ENCODE data around the gene CELSR2. TPM values are rescaled to one million over a fixed set of nuclear protein-coding genes. Genes with fewer than 3 reads are reported as not detected.

CELSR2 gene
- total RNA-seq, 1 experiment from 2014 or later = 17.1 TPM

DNA sequence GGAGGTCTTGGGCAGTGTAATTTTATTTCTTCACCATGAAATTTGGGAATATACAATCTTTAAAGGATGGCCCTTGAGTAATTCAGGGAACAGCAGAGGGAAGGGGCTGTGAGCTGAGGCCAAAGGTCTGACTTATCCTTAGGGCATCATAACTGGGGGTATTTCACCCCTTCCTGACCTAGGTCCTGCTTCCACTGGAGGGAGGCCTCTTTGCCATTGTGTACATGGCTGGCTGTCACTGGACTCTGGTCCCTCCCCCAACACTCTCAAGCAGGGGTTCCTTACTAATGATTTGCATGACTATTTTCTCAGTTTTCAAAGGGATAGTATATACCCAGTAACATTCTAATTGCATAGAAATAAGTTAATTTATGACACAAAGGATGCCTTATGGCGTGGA, 40.8 kb downstream of the CELSR2 start:
- Histone ChIP-seq H3K79me2 (ENCODE audit: insufficient read depth, low read length) (no peaks in the 10 kb centered on the region), H4K20me1 (ENCODE audit: insufficient read depth) (no peaks in the 10 kb centered on the region), H3K9ac (ENCODE audit: low read length) (no peak overlapping the region), H3K9me2 (ENCODE audit: insufficient read depth) (no peaks in the 10 kb centered on the region), H3K4me2 (ENCODE audit: low read length) (no peak overlapping the region), H2AFZ (ENCODE audit: low read depth, low read length, poor library complexity, severe bottlenecking) (no peak overlapping the region), H3K36me3 (ENCODE audit: control insufficient read depth in 1 of 2, insufficient read depth in 2 of 2, low read length in 2 of 2) (no peaks in the 10 kb centered on the region), H3K27me3 (ENCODE audit: insufficient read depth, low read length) (peaks cover 3% of the 10 kb centered on the region; the same call in 1 of the 2 replicates), H3K4me1 (ENCODE audit: control insufficient read depth in 1 of 2, insufficient read depth in 2 of 2, low read length in 2 of 2) (peaks cover 0 to 5% of the 10 kb centered on the region in 2 experiments; a peak in 1 of 4 replicates), H3K4me3 (replicated peaks in 1 of 2; ENCODE audit: low read depth in 1 of 2, low read length in 2 of 2) (no peak overlapping the region), H3K27ac (ENCODE audit: low read depth, low read length) (no peak overlapping the region), H3K9me3 (ENCODE audit: control insufficient read depth in 1 of 2, insufficient read depth in 1 of 2, low read depth in 1 of 2, low read length in 2 of 2) (no peaks in the 10 kb centered on the region)
- intact Hi-C loops (cut with micrococcal nuclease) = no loop called here
- DNase-seq (ENCODE audit: low read depth, low spot score) = no peak
- no peak for ATAC-seq
- ChIA-PET RAD21 (ENCODE audit: low non-redundant PET in 1 of 2, low total read pairs in 2 of 2, uncharacterized antibody in 2 of 2, unreplicated experiment in 2 of 2) (no interaction called here), CTCF (no interaction called here), POLR2A (no interaction called here)
- no TSS peak for BruUV-seq (replicated peaks)
- TF ChIP-seq, protein P1, sequence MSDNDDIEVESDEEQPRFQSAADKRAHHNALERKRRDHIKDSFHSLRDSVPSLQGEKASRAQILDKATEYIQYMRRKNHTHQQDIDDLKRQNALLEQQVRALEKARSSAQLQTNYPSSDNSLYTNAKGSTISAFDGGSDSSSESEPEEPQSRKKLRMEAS (IDR thresholded peaks at IDR 0.05) = no peak
- TF ChIP-seq, protein P2, sequence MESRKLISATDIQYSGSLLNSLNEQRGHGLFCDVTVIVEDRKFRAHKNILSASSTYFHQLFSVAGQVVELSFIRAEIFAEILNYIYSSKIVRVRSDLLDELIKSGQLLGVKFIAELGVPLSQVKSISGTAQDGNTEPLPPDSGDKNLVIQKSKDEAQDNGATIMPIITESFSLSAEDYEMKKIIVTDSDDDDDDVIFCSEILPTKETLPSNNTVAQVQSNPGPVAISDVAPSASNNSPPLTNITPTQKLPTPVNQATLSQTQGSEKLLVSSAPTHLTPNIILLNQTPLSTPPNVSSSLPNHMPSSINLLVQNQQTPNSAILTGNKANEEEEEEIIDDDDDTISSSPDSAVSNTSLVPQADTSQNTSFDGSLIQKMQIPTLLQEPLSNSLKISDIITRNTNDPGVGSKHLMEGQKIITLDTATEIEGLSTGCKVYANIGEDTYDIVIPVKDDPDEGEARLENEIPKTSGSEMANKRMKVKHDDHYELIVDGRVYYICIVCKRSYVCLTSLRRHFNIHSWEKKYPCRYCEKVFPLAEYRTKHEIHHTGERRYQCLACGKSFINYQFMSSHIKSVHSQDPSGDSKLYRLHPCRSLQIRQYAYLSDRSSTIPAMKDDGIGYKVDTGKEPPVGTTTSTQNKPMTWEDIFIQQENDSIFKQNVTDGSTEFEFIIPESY (IDR thresholded peaks at IDR 0.05; ENCODE audit: extremely low read depth, insufficient replicate concordance, low read length) = no peak
- TF ChIP-seq JUND (IDR thresholded peaks at IDR 0.05) = no peak
- no peak for TF ChIP-seq TCF7L2 (IDR thresholded peaks at IDR 0.05; ENCODE audit: borderline replicate concordance, extremely low read depth, insufficient read depth, insufficient read length)
- no peak for TF ChIP-seq ZNF274 (IDR thresholded peaks at IDR 0.05; ENCODE audit: low read depth, low read length)
- TF ChIP-seq, protein P3, sequence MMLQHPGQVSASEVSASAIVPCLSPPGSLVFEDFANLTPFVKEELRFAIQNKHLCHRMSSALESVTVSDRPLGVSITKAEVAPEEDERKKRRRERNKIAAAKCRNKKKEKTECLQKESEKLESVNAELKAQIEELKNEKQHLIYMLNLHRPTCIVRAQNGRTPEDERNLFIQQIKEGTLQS (IDR thresholded peaks at IDR 0.05) = no peak
- no peak for TF ChIP-seq FOSL1 (IDR thresholded peaks at IDR 0.05; ENCODE audit: low read depth)
- TF ChIP-seq EGR1 (IDR thresholded peaks at IDR 0.05; ENCODE audit: low read depth) = no peak
- TF ChIP-seq POLR2AphosphoS5 (IDR thresholded peaks at IDR 0.05; ENCODE audit: low read depth, low read length) = no peak
- TF ChIP-seq SIN3A (IDR thresholded peaks at IDR 0.05; ENCODE audit: low read depth) = no peak
- TF ChIP-seq ELF1 (IDR thresholded peaks at IDR 0.05; ENCODE audit: borderline replicate concordance, low read depth) = no peak
- no peak for TF ChIP-seq EZH2 (IDR thresholded peaks at IDR 0.05)
- TF ChIP-seq, protein P4, sequence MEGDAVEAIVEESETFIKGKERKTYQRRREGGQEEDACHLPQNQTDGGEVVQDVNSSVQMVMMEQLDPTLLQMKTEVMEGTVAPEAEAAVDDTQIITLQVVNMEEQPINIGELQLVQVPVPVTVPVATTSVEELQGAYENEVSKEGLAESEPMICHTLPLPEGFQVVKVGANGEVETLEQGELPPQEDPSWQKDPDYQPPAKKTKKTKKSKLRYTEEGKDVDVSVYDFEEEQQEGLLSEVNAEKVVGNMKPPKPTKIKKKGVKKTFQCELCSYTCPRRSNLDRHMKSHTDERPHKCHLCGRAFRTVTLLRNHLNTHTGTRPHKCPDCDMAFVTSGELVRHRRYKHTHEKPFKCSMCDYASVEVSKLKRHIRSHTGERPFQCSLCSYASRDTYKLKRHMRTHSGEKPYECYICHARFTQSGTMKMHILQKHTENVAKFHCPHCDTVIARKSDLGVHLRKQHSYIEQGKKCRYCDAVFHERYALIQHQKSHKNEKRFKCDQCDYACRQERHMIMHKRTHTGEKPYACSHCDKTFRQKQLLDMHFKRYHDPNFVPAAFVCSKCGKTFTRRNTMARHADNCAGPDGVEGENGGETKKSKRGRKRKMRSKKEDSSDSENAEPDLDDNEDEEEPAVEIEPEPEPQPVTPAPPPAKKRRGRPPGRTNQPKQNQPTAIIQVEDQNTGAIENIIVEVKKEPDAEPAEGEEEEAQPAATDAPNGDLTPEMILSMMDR (IDR thresholded peaks at IDR 0.05 in 2 of 3, conservative IDR thresholded peaks at IDR 0.05 in 1 of 3; ENCODE audit: borderline replicate concordance in 1 of 3, insufficient read depth in 1 of 3, low read depth in 2 of 3, low read length in 2 of 3) = no peak
- TF ChIP-seq RAD21 (IDR thresholded peaks at IDR 0.05; ENCODE audit: low read depth) = no peak
- no peak for TF ChIP-seq YY1 (IDR thresholded peaks at IDR 0.05; ENCODE audit: extremely low read depth, insufficient replicate concordance, low read depth, low read length)
- no peak for TF ChIP-seq SRF (IDR thresholded peaks at IDR 0.05; ENCODE audit: low read depth)
- TF ChIP-seq SP1 (IDR thresholded peaks at IDR 0.05; ENCODE audit: low read depth) = no peak
- no peak for TF ChIP-seq POLR2A (IDR thresholded peaks at IDR 0.05; ENCODE audit: borderline replicate concordance, extremely low read depth, insufficient read depth, insufficient read length)
- no peak for TF ChIP-seq CBX3 (IDR thresholded peaks at IDR 0.05; ENCODE audit: low read depth)
- no peak for TF ChIP-seq EZH2phosphoT487 (IDR thresholded peaks at IDR 0.05; ENCODE audit: borderline replicate concordance)
